ENCODE measurements around the gene SLC46A1.

Gene SLC46A1

GRCh38 chr17:28404007-28404406 is 2.0 kb downstream of the SLC46A1 start:
- FAIRE-seq = no peak

DNA sequence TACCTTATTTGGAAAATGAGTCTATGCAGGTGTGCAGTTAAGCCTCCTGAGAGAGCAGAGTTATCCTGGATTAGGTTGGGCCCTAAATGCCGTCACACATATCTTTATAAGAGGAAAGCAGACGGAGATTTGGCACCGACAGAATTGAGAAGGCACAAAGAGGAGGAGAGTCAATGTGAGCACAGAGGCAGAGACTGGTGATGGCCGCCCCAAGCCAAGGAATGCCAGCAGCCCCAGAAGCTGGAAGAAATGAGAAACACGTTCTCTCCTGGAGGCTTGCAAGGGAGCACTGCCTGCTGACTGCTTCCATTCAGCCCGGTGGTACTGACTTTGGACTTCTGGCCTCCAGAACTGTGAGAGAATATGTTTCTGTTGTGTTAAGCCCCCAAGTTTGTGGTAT is 3.2 kb downstream of the SLC46A1 start:
- FAIRE-seq = no peak

DNA sequence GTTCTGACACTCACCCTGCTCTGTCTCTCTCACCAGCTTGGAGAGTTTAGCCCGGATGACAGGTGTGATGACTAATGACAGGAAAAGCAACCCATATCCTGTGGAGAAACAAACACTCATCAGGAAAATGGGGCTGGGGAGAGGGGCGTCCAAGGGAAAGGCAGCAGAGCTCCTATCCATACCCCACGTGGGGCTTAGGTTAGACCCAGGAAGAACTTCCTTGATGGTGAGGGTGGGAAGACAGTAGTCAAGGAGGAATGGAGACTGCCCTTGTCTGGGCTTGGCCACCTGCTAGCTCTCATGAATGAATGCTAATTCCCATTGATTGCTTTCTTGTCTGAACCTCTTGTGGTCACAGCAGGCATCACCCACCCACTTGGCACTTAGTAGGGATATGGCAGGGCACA is 3.8 kb downstream of the SLC46A1 start:
- FAIRE-seq = no peak

DNA sequence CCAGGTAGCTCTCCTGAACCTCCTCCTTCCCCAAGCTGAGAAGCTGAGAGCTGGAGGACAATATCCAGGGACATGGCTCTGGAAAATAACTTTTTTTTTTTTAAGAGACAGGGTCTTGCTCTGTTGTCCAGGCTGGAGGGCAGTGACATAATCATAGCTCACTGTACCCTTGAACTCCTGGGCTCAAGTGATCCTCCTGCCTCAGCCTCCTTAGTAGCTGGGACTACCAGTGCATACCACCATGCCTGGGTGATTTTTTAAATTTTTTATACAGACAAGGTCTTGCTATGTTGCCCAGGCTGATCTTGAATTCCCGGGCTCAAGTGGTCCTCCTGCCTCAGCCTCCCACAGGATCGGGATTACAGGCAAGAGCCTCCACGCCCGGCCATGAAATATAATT is 6.2 kb downstream of the SLC46A1 start:
- FAIRE-seq = no peak

- no peak for FAIRE-seq
Measured at GRCh38 chr17:28398280-28398981, 7.6 kb downstream of the SLC46A1 start.

GRCh38 chr17:28397687-28398279 is 8.2 kb downstream of the SLC46A1 start:
- FAIRE-seq = no peak

- FAIRE-seq = no peak
Measured at GRCh38 chr17:28397275-28397674, 8.7 kb downstream of the SLC46A1 start.

GRCh38 chr17:28396635-28397239 is 9.3 kb downstream of the SLC46A1 start:
- FAIRE-seq = no peak

DNA sequence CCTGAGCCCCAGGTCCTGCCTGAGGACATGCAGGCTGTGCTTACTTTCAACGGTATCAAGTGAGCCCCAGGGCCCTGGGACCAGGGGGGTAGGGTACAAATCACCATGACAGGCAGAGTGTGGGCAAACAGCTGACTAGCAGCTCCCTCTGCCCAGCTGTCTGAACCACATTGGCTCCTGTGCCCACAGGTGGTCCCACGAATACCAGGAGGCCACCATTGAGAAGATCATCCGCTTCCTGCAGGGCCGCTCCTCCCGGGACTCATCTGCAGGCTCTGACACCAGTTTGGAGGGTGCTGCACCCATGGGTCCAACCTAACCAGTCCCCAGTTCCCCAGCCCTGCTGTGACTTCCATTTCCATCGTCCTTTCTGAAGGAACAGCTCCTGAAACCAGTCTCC is 10.0 kb downstream of the SLC46A1 start:
- FAIRE-seq = no peak

GRCh38 chr17:28395426-28395825 is 10.6 kb downstream of the SLC46A1 start:
- no peak for FAIRE-seq

DNA sequence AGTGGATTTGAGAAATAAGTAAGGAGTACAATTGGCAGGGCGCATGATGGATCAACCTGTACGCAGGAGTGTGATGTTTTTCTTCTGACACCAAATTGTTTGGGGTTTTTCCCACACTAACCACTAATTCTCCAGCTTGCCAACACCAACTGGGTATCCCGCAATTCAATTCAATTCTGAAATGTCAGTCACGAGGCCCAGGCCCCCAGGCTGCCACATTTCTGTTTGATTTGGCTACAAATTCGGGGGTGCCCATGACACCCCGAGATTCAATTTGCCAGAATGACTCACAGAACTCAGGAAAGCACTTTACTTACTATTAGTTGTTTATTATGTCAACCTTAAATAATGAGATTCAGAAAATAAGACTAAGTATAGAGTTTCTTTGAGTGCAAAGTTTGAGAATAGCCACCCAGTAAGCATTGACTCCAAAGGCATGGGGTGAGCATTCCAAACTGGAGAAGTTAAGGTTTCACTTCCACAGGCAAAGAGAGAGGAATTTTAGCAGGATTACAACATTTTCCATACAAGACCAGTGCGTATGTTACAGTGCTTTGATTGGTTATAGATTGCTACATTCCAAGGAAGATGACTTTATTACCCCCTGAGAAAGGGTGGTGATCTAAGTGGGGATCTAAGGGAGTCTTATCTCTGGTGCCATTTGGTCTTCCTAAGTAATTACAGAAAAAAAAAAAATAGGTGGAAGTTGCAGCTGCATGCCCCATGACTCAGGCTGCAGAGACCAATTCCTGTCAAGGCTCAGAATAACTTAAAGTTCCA is 11.5 kb downstream of the SLC46A1 start:
- FAIRE-seq = peak; percentile 28

DNA sequence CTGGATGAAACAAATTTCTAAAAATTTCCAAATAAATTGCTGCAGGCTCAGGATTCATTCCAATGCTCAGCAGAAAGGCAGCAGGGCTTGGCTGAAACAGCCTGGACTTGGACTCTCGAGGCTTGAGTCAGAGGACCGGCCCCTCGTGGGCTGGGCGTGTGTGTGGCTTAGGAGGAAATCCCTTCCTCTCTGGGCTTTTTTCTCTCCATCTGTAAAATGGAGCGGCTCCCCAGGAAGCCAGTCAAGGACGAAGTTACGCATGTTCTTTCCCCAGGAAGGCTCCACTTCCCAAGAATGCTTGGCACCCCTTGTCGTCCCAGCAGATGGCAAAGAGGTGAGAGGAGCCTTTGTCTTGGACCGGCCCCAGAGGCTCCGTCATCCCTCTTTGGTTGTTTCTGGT is 13.5 kb downstream of the SLC46A1 start:
- FAIRE-seq = no peak

DNA sequence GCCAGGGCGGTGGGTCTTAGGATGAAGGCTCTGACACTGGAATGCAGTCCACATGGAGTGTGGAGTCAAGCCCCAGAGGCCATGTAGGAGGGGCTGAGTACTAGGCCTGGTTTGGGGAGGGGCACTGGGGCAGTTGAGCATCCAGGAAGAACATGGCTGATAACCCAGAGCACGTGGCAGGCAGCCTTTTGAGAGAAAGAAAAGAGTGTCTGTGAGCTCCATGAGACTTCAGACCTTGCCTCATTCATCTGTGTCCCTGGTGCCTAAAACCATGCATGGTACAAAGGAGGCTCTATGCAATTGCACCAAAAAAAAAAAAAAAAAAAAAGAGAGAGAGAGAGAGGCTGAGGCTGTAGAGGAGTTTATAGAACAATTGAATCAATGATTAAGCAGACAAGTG is 14.6 kb downstream of the SLC46A1 start:
- FAIRE-seq = no peak

DNA sequence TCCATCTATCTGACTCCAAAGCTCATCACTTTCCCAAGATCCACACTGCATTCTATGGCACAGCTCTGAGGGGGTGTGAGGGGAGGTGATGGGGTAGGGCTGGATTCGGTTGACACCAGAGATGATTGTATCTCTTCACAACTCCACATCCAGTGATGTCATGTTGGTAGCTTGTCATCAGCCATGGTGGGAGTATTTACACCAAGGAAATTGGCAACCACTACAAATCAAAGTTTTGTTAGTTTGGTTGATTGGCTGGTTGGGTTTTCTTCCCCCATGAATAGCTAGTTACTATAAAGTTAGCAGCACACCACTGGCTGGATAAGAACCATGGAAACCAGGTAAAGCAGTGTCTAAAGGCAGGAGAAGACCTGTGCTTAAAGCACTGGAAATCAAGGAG is 15.0 kb downstream of the SLC46A1 start:
- FAIRE-seq = no peak

DNA sequence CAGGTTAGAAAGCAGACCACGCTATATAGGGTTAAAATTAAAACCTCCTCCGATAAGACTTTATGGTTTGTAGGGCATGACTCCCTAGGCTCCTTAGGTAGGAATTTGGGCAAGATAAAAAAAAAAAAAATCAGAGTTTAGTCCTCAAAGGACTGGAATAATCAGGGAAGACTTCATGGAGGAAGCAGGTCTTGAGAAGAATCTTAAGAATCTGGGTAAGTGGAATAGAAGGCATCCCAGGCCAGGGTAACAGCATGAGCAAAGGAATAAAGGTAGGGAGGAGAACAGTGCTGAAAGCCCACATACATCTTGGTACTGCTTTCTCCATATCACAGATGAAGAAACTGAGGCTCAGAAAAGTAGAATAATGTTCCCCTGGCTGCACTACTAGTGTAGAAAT is 15.4 kb downstream of the SLC46A1 start:
- no peak for FAIRE-seq

GRCh38 chr17:28390141-28390540 is 15.9 kb downstream of the SLC46A1 start:
- FAIRE-seq = no peak

- no peak for FAIRE-seq
Measured at GRCh38 chr17:28388106-28388505, 17.9 kb downstream of the SLC46A1 start.

DNA sequence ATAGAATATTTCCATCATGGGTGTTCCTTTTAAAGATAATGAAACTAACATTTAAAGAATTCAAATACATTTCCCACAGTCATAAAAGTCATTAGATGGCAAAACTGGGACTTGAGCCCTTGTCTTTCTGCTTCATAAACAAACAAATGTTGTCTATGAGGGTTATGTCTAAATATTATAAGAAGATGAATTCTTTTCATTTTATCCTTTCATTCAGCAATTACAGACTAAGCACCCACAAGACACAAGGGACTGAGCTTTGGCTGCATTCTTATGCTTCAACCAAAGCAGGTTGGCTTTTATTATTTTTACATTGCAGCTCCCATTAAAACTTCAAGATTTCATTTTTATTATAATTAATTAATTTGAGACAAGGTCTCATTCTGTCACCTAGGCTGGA is 19.6 kb downstream of the SLC46A1 start:
- no peak for FAIRE-seq

DNA sequence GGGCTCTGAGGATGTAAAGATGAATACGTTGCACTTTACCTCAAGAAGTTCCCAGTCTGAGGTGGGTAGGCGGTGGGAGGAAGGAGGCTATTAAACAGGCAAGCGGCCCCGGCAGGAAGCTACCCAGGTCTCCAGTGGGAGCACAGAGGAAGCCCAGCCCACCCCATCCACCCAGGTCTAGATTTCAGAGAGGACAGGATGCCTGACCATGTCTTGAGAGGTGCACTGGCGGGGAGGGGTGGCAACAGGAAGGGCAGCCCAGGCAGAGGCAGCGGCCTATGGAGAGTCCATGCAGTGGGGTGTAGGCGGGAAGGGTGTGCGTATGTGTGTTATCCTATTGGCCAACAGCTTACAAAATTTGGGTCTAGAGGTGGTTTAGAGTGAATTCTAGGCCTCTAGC is 20.6 kb downstream of the SLC46A1 start:
- no peak for FAIRE-seq

DNA sequence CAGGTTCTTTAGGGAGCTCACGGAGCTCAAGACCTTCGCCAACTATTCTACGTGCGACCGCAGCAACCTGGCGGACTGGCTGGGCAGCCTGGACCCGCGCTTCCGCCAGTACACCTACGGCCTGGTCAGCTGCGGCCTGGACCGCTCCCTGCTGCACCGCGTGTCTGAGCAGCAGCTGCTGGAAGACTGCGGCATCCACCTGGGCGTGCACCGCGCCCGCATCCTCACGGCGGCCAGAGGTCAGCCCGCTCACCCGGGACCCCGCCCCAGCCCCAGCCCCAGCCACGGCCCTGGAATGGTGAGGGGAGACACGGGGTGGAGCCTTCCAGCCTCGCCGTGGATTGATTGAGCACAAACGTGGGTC is 21.0 kb downstream of the SLC46A1 start:
- no peak for FAIRE-seq

DNA sequence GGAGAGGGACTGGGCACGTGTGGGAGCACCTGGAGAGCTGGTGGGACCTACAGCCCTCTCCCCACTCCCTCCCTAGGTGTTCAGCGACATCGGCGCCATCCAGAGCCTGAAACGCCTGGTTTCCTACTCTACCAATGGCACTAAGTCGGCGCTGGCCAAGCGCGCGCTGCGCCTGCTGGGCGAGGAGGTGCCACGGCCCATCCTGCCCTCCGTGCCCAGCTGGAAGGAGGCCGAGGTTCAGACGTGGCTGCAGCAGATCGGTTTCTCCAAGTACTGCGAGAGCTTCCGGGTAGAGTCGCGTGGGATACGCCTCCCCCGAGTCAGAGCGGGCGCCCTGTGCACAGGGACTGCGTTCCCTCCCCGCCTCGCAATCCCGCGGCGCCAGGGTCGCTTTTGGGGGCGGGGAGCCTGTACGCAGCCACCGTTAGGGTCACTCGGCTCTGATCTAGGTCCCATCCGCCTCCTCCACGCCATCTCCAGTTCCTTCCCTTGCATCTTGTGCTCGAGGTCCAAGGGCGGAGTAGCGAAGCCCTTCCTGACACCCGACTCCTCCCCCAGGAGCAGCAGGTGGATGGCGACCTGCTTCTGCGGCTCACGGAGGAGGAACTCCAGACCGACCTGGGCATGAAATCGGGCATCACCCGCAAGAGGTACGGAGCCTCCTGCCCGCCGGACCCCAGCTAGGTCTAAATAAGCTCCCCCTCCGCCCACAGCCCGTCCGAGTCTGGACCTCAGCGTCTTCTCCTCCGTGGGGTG is 21.6 kb downstream of the SLC46A1 start:
- FAIRE-seq = no peak

DNA sequence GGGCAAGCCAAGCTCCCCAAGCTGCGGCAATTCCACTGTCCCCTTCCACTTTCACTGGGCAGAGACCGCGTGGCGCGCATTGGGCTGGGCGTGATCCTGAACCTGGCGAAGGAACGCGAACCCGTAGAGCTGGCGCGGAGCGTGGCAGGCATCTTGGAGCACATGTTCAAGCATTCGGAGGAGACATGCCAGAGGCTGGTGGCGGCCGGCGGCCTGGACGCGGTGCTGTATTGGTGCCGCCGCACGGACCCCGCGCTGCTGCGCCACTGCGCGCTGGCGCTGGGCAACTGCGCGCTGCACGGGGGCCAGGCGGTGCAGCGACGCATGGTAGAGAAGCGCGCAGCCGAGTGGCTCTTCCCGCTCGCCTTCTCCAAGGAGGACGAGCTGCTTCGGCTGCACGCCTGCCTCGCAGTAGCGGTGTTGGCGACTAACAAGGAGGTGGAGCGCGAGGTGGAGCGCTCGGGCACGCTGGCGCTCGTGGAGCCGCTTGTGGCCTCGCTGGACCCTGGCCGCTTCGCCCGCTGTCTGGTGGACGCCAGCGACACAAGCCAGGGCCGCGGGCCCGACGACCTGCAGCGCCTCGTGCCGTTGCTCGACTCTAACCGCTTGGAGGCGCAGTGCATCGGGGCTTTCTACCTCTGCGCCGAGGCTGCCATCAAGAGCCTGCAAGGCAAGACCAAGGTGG is 24.7 kb downstream of the SLC46A1 start:
- FAIRE-seq = no peak
